NB4 (cell line): ENCODE measurements around the gene HRAS.

Experiments
- CTCF ChIP-seq: IDR thresholded peaks from one replicate; pipeline ENCODE4 v1.5.1; 2012; ENCODE audit warnings: low read depth, low read length
- MAX ChIP-seq: IDR thresholded peaks from 2 replicates; pipeline ENCODE4 v1.6.1; 2011; ENCODE audit warnings: low read depth, low read length
- MYC ChIP-seq: IDR thresholded peaks from 2 replicates; pipeline ENCODE4 v1.6.1; 2011; ENCODE audit warnings: low read depth, low read length
- POLR2A ChIP-seq: IDR thresholded peaks from 2 replicates; pipeline ENCODE4 v1.6.1; 2011; ENCODE audit warnings: mild to moderate bottlenecking; ENCODE audit not compliant: insufficient read length; ENCODE audit errors: extremely low read depth

GRCh38 chr11:514606-515005 is 20.8 kb downstream of the HRAS start:
- no peak for TF ChIP-seq CTCF
- TF ChIP-seq POLR2A = no peak
- no peak for TF ChIP-seq MYC
- no peak for TF ChIP-seq MAX
